Activated CD4-positive, alpha-beta T cell treated with anti-CD3 and anti-CD28 coated beads, Interleukin-10, Interleukin-2, amounts not matched to agents 100 ng/mL and 50 ng/mL, durations not matched to agents 16 hours and 8 hours (primary cell): ENCODE results near the gene POU2AF1.

Experiments
- DNase-seq: peaks from one replicate; pipeline ENCODE4 v3.0.0-alpha.2; 2020

POU2AF1 gene

GRCh38 chr11:111384494-111384893 lies 5.4 kb upstream of the POU2AF1 start:
- DNase-seq, result no peak

- DNase-seq, result no peak
Observed at GRCh38 chr11:111382451-111382850, 3.4 kb upstream of the POU2AF1 start.

DNA sequence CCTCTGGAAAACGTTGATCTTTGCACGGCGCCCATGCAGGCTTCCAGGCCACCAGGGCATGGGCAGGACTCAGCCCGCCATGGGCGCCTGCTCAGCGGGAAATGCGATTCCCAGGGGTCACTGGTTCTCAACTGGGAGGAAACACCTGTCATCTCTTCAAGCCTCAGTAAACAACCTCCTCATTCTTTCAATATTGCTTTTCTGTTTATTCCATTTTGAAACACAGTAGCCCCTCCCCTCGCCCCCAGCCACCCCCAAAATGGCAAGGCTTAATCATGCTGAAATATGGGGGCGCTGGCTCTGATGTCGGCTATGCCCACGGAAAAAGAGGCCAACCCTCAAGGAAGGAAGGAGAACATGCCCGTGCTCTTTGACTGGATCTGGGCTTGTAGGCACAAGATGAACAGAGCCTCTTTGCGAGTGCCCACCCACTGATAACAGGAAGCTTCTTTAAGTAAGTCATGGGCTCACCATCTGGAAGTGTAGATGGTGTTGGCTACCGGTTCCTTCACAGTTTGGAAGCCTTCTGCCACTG lies 594 bp upstream of the POU2AF1 start:
- no peak for DNase-seq

DNA sequence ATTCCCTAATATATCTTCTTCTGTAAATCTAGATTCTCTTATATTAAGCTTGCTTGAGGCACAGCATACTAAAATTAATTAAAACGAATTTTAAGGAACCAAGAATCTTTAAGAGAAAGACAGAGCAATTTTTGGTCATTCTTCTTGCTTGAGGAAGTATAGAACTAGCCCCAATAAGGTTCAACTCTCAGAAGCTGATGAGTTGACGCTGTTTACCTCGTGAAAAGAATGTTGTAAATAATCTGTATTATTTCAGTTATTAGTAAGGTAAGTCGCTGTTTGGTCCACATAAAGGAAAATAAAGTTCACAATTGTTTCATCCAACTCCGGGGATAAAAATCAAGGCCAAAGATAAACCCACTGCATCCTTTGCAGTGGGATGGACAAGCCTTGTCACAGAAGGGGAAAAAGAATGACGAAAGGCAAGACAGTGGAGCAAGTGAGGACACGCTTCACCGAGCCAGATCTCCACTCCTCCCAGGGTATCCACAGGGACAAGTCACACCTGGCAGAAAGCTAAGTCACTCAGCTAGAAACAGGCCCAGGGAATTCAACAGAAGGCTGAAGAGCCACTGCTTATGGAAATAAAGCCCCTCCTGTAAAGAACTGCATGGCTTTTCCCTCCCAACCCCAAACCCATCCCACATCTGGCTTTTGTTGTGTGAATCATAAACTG lies 752 bp downstream of the POU2AF1 start:
- no peak for DNase-seq

- DNase-seq, result peak; percentile 81
Observed at GRCh38 chr11:111376181-111376871, 2.7 kb downstream of the POU2AF1 start.

GRCh38 chr11:111373590-111373989 lies 5.5 kb downstream of the POU2AF1 start:
- DNase-seq, result no peak

DNA sequence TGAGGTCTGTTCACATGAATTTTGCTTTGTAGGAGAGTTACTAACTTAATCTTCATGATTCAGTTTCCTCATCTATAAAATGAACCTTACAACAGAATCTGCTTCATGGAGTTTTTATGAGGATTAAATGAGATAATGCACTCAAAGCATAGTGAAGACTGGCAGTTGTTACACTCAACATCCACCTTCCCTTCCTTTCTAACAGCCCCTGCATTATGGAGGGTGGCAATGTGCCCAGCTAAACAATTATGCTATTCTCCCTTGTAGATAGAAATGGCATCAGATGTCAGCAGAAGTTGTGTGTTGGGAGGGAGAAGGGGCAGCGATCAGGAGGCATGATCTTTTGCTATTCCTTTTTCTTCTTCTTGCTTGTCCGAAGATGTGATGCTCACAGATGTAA lies 6.5 kb downstream of the POU2AF1 start:
- no peak for DNase-seq

DNA sequence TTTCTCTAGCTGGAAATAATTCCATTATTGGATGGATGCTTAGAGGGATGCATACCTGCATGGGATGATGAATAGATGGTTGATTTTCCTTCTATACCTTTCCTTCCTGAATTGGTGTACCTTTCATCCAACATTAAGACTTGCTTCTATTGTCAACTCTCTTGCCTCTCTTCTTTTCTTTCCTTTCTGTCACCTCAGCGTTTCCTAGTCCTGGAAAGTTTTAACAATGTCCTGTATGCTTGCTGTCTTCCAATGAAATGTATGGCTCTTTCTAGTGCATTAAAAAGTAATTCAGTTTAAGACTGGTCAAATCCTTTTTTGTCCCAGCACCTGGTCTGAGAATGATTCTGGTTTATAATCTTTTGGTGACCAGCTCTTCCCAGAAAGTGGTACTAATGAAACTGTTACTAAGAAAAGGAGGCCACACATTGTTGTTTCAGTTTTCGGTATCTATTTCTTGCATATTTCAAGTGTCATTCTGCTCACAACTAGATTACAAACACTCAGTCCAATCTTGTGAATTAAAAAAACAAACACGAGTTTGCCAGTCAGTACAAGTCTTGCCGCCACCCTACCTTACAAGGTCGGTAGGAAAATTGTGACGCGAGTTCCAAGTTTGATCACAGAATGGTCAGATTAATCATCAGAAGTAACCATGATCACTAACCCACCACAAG lies 8.0 kb downstream of the POU2AF1 start:
- peak; percentile 72 for DNase-seq

GRCh38 chr11:111370270-111370901 lies 8.7 kb downstream of the POU2AF1 start:
- DNase-seq, result no peak

GRCh38 chr11:111368285-111368560 lies 10.9 kb downstream of the POU2AF1 start:
- no peak for DNase-seq

- no peak for DNase-seq
Observed at GRCh38 chr11:111367411-111368284, 11.4 kb downstream of the POU2AF1 start.

DNA sequence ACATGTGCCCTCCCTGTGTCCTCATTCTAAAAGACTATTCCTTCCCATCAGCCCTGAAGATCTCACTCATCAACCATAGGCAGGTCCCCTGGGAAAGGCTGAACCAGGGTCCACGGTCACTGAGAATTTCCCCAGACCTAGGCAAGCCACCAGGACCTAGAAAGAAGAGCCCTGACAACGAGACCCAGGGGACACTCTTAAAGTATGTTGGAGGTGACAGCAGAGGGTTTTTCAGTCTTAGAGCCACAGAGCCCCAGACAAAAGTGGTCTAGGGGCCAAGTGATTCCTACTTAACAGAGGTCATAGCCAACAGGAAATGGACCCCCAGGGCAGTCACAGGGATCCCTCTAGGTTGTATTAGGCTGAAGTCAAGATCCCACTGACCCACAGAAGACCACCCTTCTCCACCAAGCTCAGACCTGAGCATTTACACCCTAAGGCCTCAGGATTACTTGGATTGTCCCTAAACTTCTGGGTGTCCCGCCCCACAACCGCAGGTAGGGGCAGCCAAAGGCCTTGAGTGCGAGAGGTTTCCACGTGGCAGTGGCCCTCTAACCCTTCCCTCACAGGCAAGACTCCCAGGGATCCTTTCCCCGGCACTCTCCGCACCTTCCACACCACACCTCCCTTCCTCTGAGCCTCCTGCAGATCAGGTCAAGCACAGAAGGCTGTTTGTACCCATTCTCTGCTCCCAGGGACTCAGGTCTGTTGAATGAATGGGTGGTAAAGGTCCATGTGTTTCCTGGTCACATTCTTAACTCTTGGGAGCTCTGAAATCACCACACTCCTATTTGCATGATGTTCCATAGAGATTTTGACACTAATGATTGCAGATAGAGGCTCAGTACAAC lies 12.3 kb downstream of the POU2AF1 start:
- DNase-seq, result no peak

- DNase-seq, result no peak
Observed at GRCh38 chr11:111365722-111366559, 13.1 kb downstream of the POU2AF1 start.

GRCh38 chr11:111364503-111364902 lies 14.6 kb downstream of the POU2AF1 start:
- DNase-seq, result no peak

GRCh38 chr11:111363985-111364384 lies 15.1 kb downstream of the POU2AF1 start:
- no peak for DNase-seq

DNA sequence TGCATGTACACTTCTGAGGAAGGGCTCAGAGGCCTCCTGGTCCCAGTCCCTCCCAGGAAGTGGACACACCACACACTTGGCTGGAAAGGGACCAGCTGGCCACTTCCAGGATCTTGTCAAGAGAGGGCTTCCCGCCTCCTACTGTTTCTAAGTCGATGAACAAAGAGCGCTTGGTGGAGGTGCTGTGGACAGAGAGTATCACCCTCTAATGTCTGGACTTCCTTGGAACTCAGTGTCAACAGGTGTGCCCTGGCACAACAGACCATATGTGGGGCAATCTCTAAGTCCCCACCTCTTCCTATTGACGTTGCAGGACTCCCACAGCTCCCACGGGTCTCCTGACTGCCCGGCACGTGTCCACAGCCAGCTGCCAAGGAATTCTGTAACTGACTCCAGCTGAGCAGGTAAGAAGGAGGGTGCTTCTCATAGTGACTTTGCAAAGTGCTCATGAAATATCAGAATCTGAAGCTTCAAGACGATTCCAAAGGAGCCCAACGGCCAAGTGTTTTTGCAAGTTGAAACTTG lies 16.1 kb downstream of the POU2AF1 start:
- no peak for DNase-seq

- no peak for DNase-seq
Observed at GRCh38 chr11:111361874-111362273, 17.2 kb downstream of the POU2AF1 start.

- no peak for DNase-seq
Observed at GRCh38 chr11:111361052-111361801, 17.8 kb downstream of the POU2AF1 start.
